Liver (tissue), 9 donors: Measurements from ENCODE around the gene NLRP6. TPM values are rescaled to one million over a fixed set of nuclear protein-coding genes. Genes with fewer than 3 reads are reported as not detected.
A peak's percentile ranks its signal among the peaks of the same experiment; 100 is the strongest.
"Not testable (repeated sequence)": the region's sequence is repeated elsewhere in the genome, so short reads cannot be mapped to it uniquely, and the experiment has no call there.

Source experiments
- DNase-seq: peaks from one replicate; pipeline ENCODE4 v3.0.0-alpha.2; 2017; ENCODE audit warnings: low spot score
- H3K27ac ChIP-seq, 2 donors: one replicate each; pipeline ENCODE4 v1.7.0; 2013; ENCODE audit warnings: inconsistent platforms in 2 of 2, low read length in 2 of 2, control low read depth in 1 of 2, low read depth in 1 of 2, mild to moderate bottlenecking in 1 of 2
- H3K27me3 ChIP-seq, 4 donors: one replicate each; pipeline versions ENCODE4 v1.6.1 to v1.7.0; 2013; ENCODE audit warnings: low read length in 3 of 4, inconsistent platforms in 1 of 4, mild to moderate bottlenecking in 1 of 4, moderate library complexity in 1 of 4; ENCODE audit not compliant: control insufficient read depth in 4 of 4, insufficient read depth in 4 of 4
- H3K36me3 ChIP-seq, 4 donors: one replicate each; pipeline versions ENCODE4 v1.6.1 to v1.7.0; 2013; ENCODE audit warnings: low read length in 3 of 4, mild to moderate bottlenecking in 3 of 4, low read depth in 1 of 4, moderate library complexity in 1 of 4; ENCODE audit not compliant: control insufficient read depth in 4 of 4, insufficient read depth in 3 of 4
- H3K4me1 ChIP-seq, 4 donors: one replicate each; pipeline versions ENCODE4 v1.6.1 to v1.7.0; 2013; ENCODE audit warnings: low read length in 3 of 4, mild to moderate bottlenecking in 3 of 4, moderate library complexity in 1 of 4; ENCODE audit not compliant: control insufficient read depth in 4 of 4, insufficient read depth in 4 of 4
- H3K4me3 ChIP-seq, 3 donors: one replicate each; pipeline versions ENCODE4 v1.6.1 to v1.7.0; 2013; ENCODE audit warnings: low read length in 3 of 3, control low read depth in 1 of 3, low read depth in 1 of 3, mild to moderate bottlenecking in 1 of 3
- H3K9ac ChIP-seq, 2 donors: one replicate each; pipeline ENCODE4 v1.7.0; 2013; ENCODE audit warnings: low read length in 2 of 2, mild to moderate bottlenecking in 2 of 2, moderate library complexity in 2 of 2, control low read depth in 1 of 2, low read depth in 1 of 2
- H3K9me3 ChIP-seq, 4 donors: one replicate each; pipeline versions ENCODE4 v1.6.1 to v1.7.0; 2013; ENCODE audit warnings: low read length in 3 of 4; ENCODE audit not compliant: control insufficient read depth in 4 of 4
- EGR1 ChIP-seq, 2 donors: IDR thresholded peaks; 2 replicates each; pipeline ENCODE4 v1.6.1; 2016 to 2018; ENCODE audit warnings: antibody characterized with exemption in 2 of 2, low read depth in 2 of 2
- FOXA2 ChIP-seq: IDR thresholded peaks from 2 replicates; pipeline ENCODE4 v1.6.1; 2016; ENCODE audit warnings: antibody characterized with exemption
- JUND ChIP-seq, 2 donors: IDR thresholded peaks; 2 replicates each; pipeline ENCODE4 v1.6.1; 2016; ENCODE audit warnings: antibody characterized with exemption in 2 of 2
- WGBS: extraction: QIAGEN DNeasy Blood & Tissue Kit; methylation state at CpG from one replicate; pipeline ENCODE4 v1.1.7; 2013; 5-methylcytosine and 5-hydroxymethylcytosine counted together
- polyA plus RNA-seq, 2 donors: library from polyadenylated mRNA; stranded (reverse) in 1 of 2; unstranded in 1 of 2; fragments of 200-250 nt in 1 of 2; fragments of >200 nt in 1 of 2; fragmentation: Nextera tagmentation in 1 of 2; extraction: Ambion mirVana in 1 of 2; gene quantifications; one replicate each; pipeline versions ENCODE4 v1.2.1 to v1.2.3, GENCODE V29; 2013 to 2015
- total RNA-seq, 2 donors: library from RNA; depleted of rRNA; stranded (reverse); fragments of >200 nt; gene quantifications; one replicate each; pipeline ENCODE4 v1.2.3, GENCODE V29; 2014
- TF ChIP-seq, protein P1 (sequence below): IDR thresholded peaks from 2 replicates; pipeline ENCODE4 v1.6.1; 2016; ENCODE audit warnings: antibody characterized with exemption
- donor health status: healthy.
- donor health status: healthy.
- donor health status: healthy.
- donor health status: healthy.
- donor health status: healthy.

The NLRP6 gene
- total and polyA plus RNA-seq, 4 donors, result 0.05 to 5.7 (median 0.97) TPM

- Histone ChIP-seq H3K27ac (peak overlapping the region; percentile 98 to 99), H3K4me3 (peak overlapping the region; percentile 41 to 49 (median 45)), H3K4me1 (peaks cover 0 to 26% (median 9%) of the 10 kb centered on the region in 4 donors)
- H3K27me3 ChIP-seq, DNase-seq, H3K36me3 ChIP-seq, H3K9me3 ChIP-seq, H3K9ac ChIP-seq: not testable (repeated sequence)
- under 1% methylated on average over 17 of the region's 79 CpGs for WGBS
Measured at GRCh38 chr11:318405-319120, 40.4 kb downstream of the NLRP6 start.

DNA sequence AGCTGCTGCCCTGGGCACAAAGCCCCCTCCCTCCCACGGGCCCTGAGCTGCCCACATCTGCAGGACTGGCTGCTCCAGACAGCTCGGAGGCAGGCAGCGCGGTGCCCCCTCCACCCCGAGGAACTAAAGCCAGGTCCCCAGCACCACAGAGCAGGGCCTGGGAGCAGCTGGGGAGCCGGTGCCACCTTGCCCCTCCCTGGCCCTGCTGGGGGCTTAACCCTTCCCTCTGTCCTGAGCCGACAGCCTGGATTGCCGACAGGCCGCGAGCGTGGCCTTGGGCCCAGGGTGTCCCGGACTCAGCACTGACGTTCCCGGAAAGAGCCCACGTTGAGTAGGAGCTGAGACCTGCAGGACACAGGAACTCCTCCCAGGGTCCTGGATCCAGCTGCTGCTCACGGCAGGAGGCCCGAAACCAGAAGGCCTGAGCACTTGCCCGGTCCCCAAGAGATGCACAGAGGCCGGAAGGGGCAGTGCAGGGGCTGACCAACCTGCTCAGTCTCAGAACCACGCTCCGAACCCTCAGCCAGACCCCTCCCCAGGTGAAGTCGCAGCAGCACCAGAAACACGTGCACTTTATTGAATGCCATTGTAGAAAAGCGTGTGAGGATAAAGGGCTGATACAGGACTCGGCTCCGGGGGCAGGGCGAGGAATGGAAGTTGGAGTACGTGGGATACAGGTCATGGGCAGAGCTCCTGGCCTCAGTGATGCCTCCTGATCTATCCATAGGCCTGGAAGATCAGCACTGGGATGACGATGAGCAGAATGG lies 41.1 kb downstream of the NLRP6 start:
- H3K4me3 ChIP-seq, result peak overlapping the region; percentile 41 to 96 (median 84)
- 4% methylated on average over 20 of the region's 29 CpGs for WGBS
- peak overlapping the region; percentile 98 to 99 for H3K27ac ChIP-seq
- peak in 1 of 2 donors; percentile 21 for TF ChIP-seq JUND (IDR thresholded peaks at IDR 0.05)
- not testable (repeated sequence) for H3K36me3 ChIP-seq, H3K27me3 ChIP-seq, H3K9me3 ChIP-seq, DNase-seq
- H3K4me1 ChIP-seq, result peaks cover 0 to 25% (median 8%) of the 10 kb centered on the region in 4 donors
- H3K9ac ChIP-seq, result peak overlapping the region; percentile 62 to 86

- not testable (repeated sequence) for H3K27me3 ChIP-seq, H3K9me3 ChIP-seq, DNase-seq, H3K36me3 ChIP-seq
- Histone ChIP-seq H3K9ac (peak overlapping the region; percentile 62 to 86), H3K4me1 (peaks cover 0 to 23% (median 8%) of the 10 kb centered on the region in 4 donors), H3K27ac (peak overlapping the region; percentile 98 to 99), H3K4me3 (peak overlapping the region; percentile 41 to 96 (median 84))
- WGBS, result 9% methylated on average over 7 of the region's 10 CpGs
Measured at GRCh38 chr11:319888-320273, 41.7 kb downstream of the NLRP6 start.

GRCh38 chr11:324156-324555 lies 45.9 kb downstream of the NLRP6 start:
- Histone ChIP-seq H3K36me3 (no peaks in the 10 kb centered on the region), H3K9me3 (no peaks in the 10 kb centered on the region), H3K4me1 (peaks cover 0 to 17% (median 10%) of the 10 kb centered on the region in 4 donors), H3K9ac (no peak overlapping the region), H3K4me3 (no peak overlapping the region), H3K27ac (peak overlapping the region; percentile 4 to 42), H3K27me3 (no peaks in the 10 kb centered on the region)
- TF ChIP-seq, protein P1, sequence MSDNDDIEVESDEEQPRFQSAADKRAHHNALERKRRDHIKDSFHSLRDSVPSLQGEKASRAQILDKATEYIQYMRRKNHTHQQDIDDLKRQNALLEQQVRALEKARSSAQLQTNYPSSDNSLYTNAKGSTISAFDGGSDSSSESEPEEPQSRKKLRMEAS, result no peak
- TF ChIP-seq FOXA2, result no peak
- no peak for TF ChIP-seq EGR1 (IDR thresholded peaks at IDR 0.05; ENCODE audit: low read depth in 2 of 2)
- no peak for TF ChIP-seq JUND (IDR thresholded peaks at IDR 0.05)
- DNase-seq, result no peak
- 82% methylated on average over 11 of the region's 11 CpGs for WGBS

DNA sequence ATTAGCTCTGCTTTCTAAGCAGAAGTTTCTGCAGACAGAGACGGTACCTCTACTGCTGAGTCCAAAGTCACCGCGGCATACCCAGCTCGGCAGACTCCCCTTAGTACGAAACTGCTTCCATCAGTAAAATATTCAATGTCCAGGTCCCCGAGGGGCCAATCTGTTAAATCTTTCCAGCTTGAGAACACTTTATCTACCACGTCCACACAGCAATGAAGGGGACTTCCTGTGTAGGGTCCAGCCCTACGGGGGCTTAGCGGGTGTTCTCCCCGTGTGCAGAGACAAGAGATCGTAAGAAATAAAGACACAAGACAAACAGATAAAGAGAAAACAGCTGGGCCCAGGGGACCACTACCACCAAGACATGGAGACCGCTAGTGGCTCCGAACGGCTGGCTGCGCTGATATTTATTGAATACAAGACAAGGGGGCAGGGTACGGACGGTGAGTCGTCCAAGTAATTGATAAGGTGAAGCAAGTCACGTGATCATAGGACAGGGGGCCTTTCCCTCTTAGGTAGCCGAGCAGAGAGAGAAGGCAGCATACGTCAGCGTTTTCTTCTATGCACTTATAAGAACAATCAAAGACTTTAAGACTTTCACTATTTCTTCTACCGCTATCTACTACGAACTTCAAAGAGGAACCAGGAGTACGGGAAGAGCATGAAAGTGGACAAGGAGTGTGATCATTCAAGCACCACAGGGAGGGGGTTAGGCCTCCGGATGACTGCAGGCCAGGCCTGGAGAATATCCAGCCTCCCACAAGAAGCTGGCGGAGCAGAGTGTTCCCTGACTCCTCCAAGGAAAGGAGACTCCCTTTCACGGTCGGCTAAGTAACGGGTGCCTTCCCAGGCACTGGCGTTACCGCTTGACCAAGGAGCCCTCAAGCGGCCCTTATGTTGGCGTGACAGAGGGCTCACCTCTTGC lies 46.6 kb downstream of the NLRP6 start:
- not testable (repeated sequence) for DNase-seq, H3K9me3 ChIP-seq, H3K9ac ChIP-seq, H3K36me3 ChIP-seq, H3K4me3 ChIP-seq, H3K27me3 ChIP-seq
- Histone ChIP-seq H3K27ac (peak overlapping the region; percentile 4 to 42), H3K4me1 (peaks cover 0 to 17% (median 10%) of the 10 kb centered on the region in 4 donors)
- WGBS, result 74% methylated on average over 26 of the region's 34 CpGs
